Measurements from ENCODE around the gene IL12RB2. TPM values are rescaled to one million over a fixed set of nuclear protein-coding genes. Genes with fewer than 3 reads are reported as not detected.

Gene IL12RB2
- total and polyA plus RNA-seq, 2 of the 13 experiments (the other 11 are each of a cell fraction or from before 2014, with no cell fraction given): not detected

- TF ChIP-seq ZNF639 (CRISPR knock-in tag; conservative IDR thresholded peaks at IDR 0.05) (no peak), HINFP (CRISPR knock-in tag; IDR thresholded peaks at IDR 0.05; ENCODE audit: low read depth) (no peak), GRHL1 (CRISPR knock-in tag; conservative IDR thresholded peaks at IDR 0.05) (no peak), SSRP1 (CRISPR knock-in tag; IDR thresholded peaks at IDR 0.05) (no peak), MXI1 (IDR thresholded peaks at IDR 0.05; ENCODE audit: borderline replicate concordance, low read depth, low read length) (peak; percentile 35; the same call in 2 of the 3 replicates), MED8 (CRISPR knock-in tag; IDR thresholded peaks at IDR 0.05; ENCODE audit: insufficient replicate concordance) (no peak), PAXIP1 (CRISPR knock-in tag; conservative IDR thresholded peaks at IDR 0.05) (no peak), ZNF543 (CRISPR knock-in tag; IDR thresholded peaks at IDR 0.05) (0 out of 2 replicates have a peak, but pooled peaks have one; percentile 13), RFXAP (CRISPR knock-in tag; IDR thresholded peaks at IDR 0.05; ENCODE audit: borderline replicate concordance) (no peak), ETV5 (CRISPR knock-in tag; IDR thresholded peaks at IDR 0.05; ENCODE audit: borderline replicate concordance) (no peak), ATRX (CRISPR knock-in tag; IDR thresholded peaks at IDR 0.05; ENCODE audit: borderline replicate concordance) (no peak), AGO2 (optimal IDR thresholded peaks at IDR 0.05; ENCODE audit: low read depth, low read length) (peak; percentile 80), USF2 (IDR thresholded peaks at IDR 0.05; ENCODE audit: low read depth, low read length) (no peak), USF2 (CRISPR knock-in tag; IDR thresholded peaks at IDR 0.05; ENCODE audit: borderline replicate concordance) (no peak), ZNF225 (CRISPR knock-in tag; IDR thresholded peaks at IDR 0.05) (no peak; the same call in 1 of the 2 replicates), RXRA (CRISPR knock-in tag; IDR thresholded peaks at IDR 0.05) (no peak), ZNF598 (CRISPR knock-in tag; IDR thresholded peaks at IDR 0.05; ENCODE audit: borderline replicate concordance) (no peak)
Measured at GRCh38 chr1:67429528-67430357, 122.1 kb downstream of the IL12RB2 start (continued).
